ENCODE data around the gene FIBCD1. TPM values are rescaled to one million over a fixed set of nuclear protein-coding genes. Genes with fewer than 3 reads are reported as not detected.
A peak's percentile ranks its signal among the peaks of the same experiment; 100 is the strongest.

The FIBCD1 gene
- total and polyA plus RNA-seq, 9 of the 15 experiments (the other 6 are each of a cell fraction or from before 2014, with no cell fraction given): 0.53 to 1.2 (median 0.95) TPM; not detected in 4

- TF ChIP-seq USF1 (CRISPR knock-in tag; IDR thresholded peaks at IDR 0.05) (no peak), GTF2F1 (IDR thresholded peaks at IDR 0.05; ENCODE audit: low read depth, low read length) (0 out of 2 replicates have a peak, but pooled peaks have one; percentile 14)
Measured at GRCh38 chr9:130903194-130904069, 35.6 kb downstream of the FIBCD1 start (continued).

GRCh38 chr9:130902204-130903185 is 36.6 kb downstream of the FIBCD1 start:
- Histone ChIP-seq H3K4me3 (no peak overlapping the region), H3K27me3 (ENCODE audit: control insufficient read depth in 2 of 2, insufficient read depth in 2 of 2, low read length in 2 of 2) (peaks cover 88 to 95% of the 10 kb centered on the region in 2 experiments), H4K20me1 (replicated peaks; ENCODE audit: control insufficient read depth, insufficient read depth, low read length) (peaks cover 93% of the 10 kb centered on the region), H3K27ac (ENCODE audit: extremely low read depth, low read depth, low read length) (no peak overlapping the region), H3K9ac (ENCODE audit: insufficient read depth in 1 of 2, low read depth in 2 of 2, low read length in 2 of 2) (peak overlapping the region in 1 of 2 experiments; percentile 22; a peak in 2 of 4 replicates), H3K9me3 (replicated peaks; ENCODE audit: control insufficient read depth, insufficient read depth, low read depth, low read length) (no peaks in the 10 kb centered on the region), H3K36me3 (ENCODE audit: control insufficient read depth, insufficient read depth, low read length) (no peaks in the 10 kb centered on the region), H3K79me2 (ENCODE audit: control insufficient read depth, insufficient read depth, low read length) (no peaks in the 10 kb centered on the region), H3K9me1 (ENCODE audit: control insufficient read depth, insufficient read depth, low read length) (peaks cover 9% of the 10 kb centered on the region), H2AFZ (ENCODE audit: low read depth, low read length) (no peak overlapping the region), H3K4me1 (replicated peaks in 1 of 2; ENCODE audit: control insufficient read depth in 2 of 2, insufficient read depth in 2 of 2, low read length in 2 of 2) (peaks cover 0 to 68% of the 10 kb centered on the region in 2 experiments; a peak in 2 of 5 replicates), H3K4me2 (ENCODE audit: insufficient read depth, low read length) (no peak overlapping the region)
- POLR2A ChIA-PET: interaction anchor here (0.5 to 25.7 kb wide), 11 partner anchors 9 to 783 kb away, joined by 3 to 582 read pairs (median 4); partner anchors contain the start of gene QRFP
- DNase-seq (ENCODE audit: extremely low read depth in 1 of 4, low spot score in 3 of 4) (peak in 3 of 4 experiments; percentile 58 to 70 (median 63)), ATAC-seq (peak; percentile 1; the same call in 1 of the 3 replicates), FAIRE-seq (no peak)
- in situ Hi-C loops (cut with MboI) (no loop called here), intact Hi-C loops (cut with micrococcal nuclease) (no loop called here)
- BruUV-seq (replicated peaks): no TSS peak
- WGBS (ENCODE audit: insufficient coverage, low coverage, missing lambda C conversion rate): 5% methylated on average over 27 of the region's 27 CpGs
- CTCF ChIA-PET (ENCODE audit: low intra/inter-chr PET ratio): interaction anchor here (0.6 kb wide), 1 partner anchor 12 kb away, joined by 4 read pairs; no protein-coding TSS in a partner anchor
- no peak for TF ChIP-seq NR3C1 (CRISPR knock-in tag; IDR thresholded peaks at IDR 0.05)
- TF ChIP-seq FOXK1 (CRISPR knock-in tag; IDR thresholded peaks at IDR 0.05; ENCODE audit: borderline replicate concordance): no peak
- 0 out of 2 replicates have a peak, but pooled peaks have one; percentile 0 for TF ChIP-seq HCFC1 (IDR thresholded peaks at IDR 0.05; ENCODE audit: low read depth, low read length)
- TF ChIP-seq MYC (IDR thresholded peaks at IDR 0.05; ENCODE audit: low read depth, low read length): 0 out of 2 replicates have a peak, but pooled peaks have one; percentile 9
- TF ChIP-seq MYC (CRISPR knock-in tag; IDR thresholded peaks at IDR 0.05; ENCODE audit: borderline replicate concordance, low read depth): no peak
- 0 out of 2 replicates have a peak, but pooled peaks have one; percentile 15 for TF ChIP-seq ZHX1 (conservative IDR thresholded peaks at IDR 0.05; ENCODE audit: low read length)
- peak in 1 of 2 experiments; percentile 93; a peak in 2 of 4 replicates for TF ChIP-seq MLX (CRISPR knock-in tag; conservative IDR thresholded peaks at IDR 0.05)
- TF ChIP-seq ZBTB7A (IDR thresholded peaks at IDR 0.05; ENCODE audit: borderline replicate concordance, control insufficient read depth, low read depth, low read length): no peak
- peak; percentile 19 for TF ChIP-seq BHLHE40 (IDR thresholded peaks at IDR 0.05; ENCODE audit: low read length)

Data from K562 (cell line).